SU-DHL-6 (cell line): ENCODE measurements around the gene WWOX.

Experiments
- EZH2phosphoT487 ChIP-seq: fragments of 200-600 bp; sonication (generic), shearing (Covaris generic); conservative IDR thresholded peaks from 2 replicates; pipeline ENCODE4 v1.6.1; 2018; ENCODE audit warnings: mild to moderate bottlenecking, antibody characterized with exemption, low read length, moderate library complexity, mixed read lengths
- TF ChIP-seq, protein P1 (sequence below): fragments of 200-600 bp; sonication (generic); IDR thresholded peaks from one replicate; pipeline ENCODE4 v1.5.1; 2017; ENCODE audit warnings: antibody characterized with exemption, mild to moderate bottlenecking, low read length, moderate library complexity; ENCODE audit not compliant: insufficient read depth, poor library complexity, severe bottlenecking

DNA sequence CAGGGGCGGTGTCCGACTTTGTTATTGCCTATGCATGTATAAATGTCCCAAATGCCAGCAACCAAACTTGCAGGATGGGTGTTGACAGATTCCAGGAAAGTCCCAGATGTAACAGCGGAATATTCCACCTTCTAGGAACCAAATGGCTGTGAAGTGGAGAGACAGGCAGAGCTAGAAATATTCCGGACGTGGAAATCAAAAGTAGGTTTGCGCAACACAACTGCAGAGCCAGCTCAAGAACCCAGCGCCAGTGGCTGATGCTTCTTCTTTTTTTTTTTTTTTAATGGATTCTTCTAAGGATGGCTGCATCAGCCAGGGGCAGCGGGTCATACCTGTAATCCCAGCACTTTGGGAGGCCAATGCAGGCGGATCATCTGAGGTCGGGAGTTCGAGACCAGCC lies 899.4 kb downstream of the WWOX start:
- TF ChIP-seq, protein P1, sequence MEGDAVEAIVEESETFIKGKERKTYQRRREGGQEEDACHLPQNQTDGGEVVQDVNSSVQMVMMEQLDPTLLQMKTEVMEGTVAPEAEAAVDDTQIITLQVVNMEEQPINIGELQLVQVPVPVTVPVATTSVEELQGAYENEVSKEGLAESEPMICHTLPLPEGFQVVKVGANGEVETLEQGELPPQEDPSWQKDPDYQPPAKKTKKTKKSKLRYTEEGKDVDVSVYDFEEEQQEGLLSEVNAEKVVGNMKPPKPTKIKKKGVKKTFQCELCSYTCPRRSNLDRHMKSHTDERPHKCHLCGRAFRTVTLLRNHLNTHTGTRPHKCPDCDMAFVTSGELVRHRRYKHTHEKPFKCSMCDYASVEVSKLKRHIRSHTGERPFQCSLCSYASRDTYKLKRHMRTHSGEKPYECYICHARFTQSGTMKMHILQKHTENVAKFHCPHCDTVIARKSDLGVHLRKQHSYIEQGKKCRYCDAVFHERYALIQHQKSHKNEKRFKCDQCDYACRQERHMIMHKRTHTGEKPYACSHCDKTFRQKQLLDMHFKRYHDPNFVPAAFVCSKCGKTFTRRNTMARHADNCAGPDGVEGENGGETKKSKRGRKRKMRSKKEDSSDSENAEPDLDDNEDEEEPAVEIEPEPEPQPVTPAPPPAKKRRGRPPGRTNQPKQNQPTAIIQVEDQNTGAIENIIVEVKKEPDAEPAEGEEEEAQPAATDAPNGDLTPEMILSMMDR: no peak
- no peak for TF ChIP-seq EZH2phosphoT487
